HepG2 (cell line): ENCODE data around the gene C1QTNF6. TPM values are rescaled to one million over a fixed set of nuclear protein-coding genes. Genes with fewer than 3 reads are reported as not detected.

Experiments used
- ATAC-seq: fragments of 200-7000 bp; cut with Tn5 transposase; 3 replicates; pipeline ENCODE4 v1.9.1; 2020; ENCODE audit warnings: mild to moderate bottlenecking, moderate library complexity
- BruUV-seq: library from RNA; stranded (reverse); fragments of 400-500 nt; replicated peaks from 2 replicates; lab custom pipeline; 2021; lab: Mats Ljungman, UMichigan
- CTCF ChIA-PET: fragments of 300-600 bp; formaldehyde crosslinking; extraction: SDS; loops from one replicate; lab custom pipeline; 2021; ENCODE audit warnings: low total read pairs, inconsistent platforms, low intra/inter-chr PET ratio; lab: Yijun Ruan, JAX
- POLR2A ChIA-PET: fragments of 350-600 bp; sonication (Branson Sonifier 250); formaldehyde crosslinking; loops from one replicate; lab custom pipeline; 2020; ENCODE audit warnings: antibody characterized with exemption, inconsistent platforms; lab: Yijun Ruan, JAX
- DNase-seq: peaks from one replicate; pipeline ENCODE4 v3.0.0-alpha.2; 2015; ENCODE audit warnings: low spot score
- FAIRE-seq: peaks from 3 replicates; lab custom pipeline; 2011; peaks lifted over from hg19 to GRCh38; lab: Jason Lieb, UNC
- H2AFZ ChIP-seq: one replicate; pipeline ENCODE4 v1.6.1; 2011; ENCODE audit warnings: low read length, inconsistent platforms
- H3K27ac ChIP-seq: fragments of 300-600 bp; 3 replicates; pipeline ENCODE4 v1.8.0; 2011; ENCODE audit warnings: mixed run types, mild to moderate bottlenecking, mixed read lengths, low read length, inconsistent platforms; ENCODE audit not compliant: insufficient read depth; ENCODE audit errors: extremely low read length
- H3K27me3 ChIP-seq, 2 experiments: fragments of 200-600 bp in 1 of 2; 2 replicates in 1 of 2; 3 replicates in 1 of 2; pipeline versions ENCODE4 v1.6.0 to v1.8.0; 2011; ENCODE audit warnings: low read length in 2 of 2, mild to moderate bottlenecking in 2 of 2, moderate library complexity in 2 of 2, inconsistent platforms in 1 of 2; ENCODE audit not compliant: insufficient read depth in 2 of 2, control insufficient read depth in 1 of 2
- H3K36me3 ChIP-seq, 2 experiments: fragments of 200-600 bp in 1 of 2; replicated peaks in 1 of 2; 2 replicates in 1 of 2; 3 replicates in 1 of 2; pipeline versions ENCODE4 v1.5.1 to v1.8.0; 2011; ENCODE audit warnings: low read length in 2 of 2, inconsistent platforms in 1 of 2; ENCODE audit not compliant: insufficient read depth in 2 of 2, control insufficient read depth in 1 of 2
- H3K4me1 ChIP-seq: 2 replicates; pipeline ENCODE4 v1.5.1; 2012; ENCODE audit warnings: low read length, inconsistent platforms; ENCODE audit not compliant: insufficient read depth
- H3K4me2 ChIP-seq: 2 replicates; pipeline ENCODE4 v1.6.0; 2011; ENCODE audit warnings: low read depth, low read length, inconsistent platforms
- H3K4me3 ChIP-seq, 3 experiments: fragments of 200-600 bp in 1 of 3; sonication (generic), shearing (Covaris generic) in 1 of 3; replicated peaks in 1 of 3; 2 replicates each; pipeline ENCODE4 v1.5.1; 2011 to 2016; ENCODE audit warnings: low read length in 3 of 3, inconsistent platforms in 2 of 3, low read depth in 2 of 3, mild to moderate bottlenecking in 2 of 3, control low read depth in 1 of 3, mixed read lengths in 1 of 3; ENCODE audit not compliant: insufficient read depth in 1 of 3
- H3K79me2 ChIP-seq: one replicate; pipeline ENCODE4 v1.6.1; 2011; ENCODE audit warnings: low read length, inconsistent platforms; ENCODE audit not compliant: insufficient read depth
- H3K9ac ChIP-seq: 2 replicates; pipeline ENCODE4 v1.6.0; 2011; ENCODE audit warnings: mild to moderate bottlenecking, low read depth, low read length, inconsistent platforms; ENCODE audit not compliant: insufficient read depth
- H3K9me3 ChIP-seq: 2 replicates; pipeline ENCODE4 v1.5.1; 2012; ENCODE audit warnings: mild to moderate bottlenecking, low read length
- H4K20me1 ChIP-seq: 2 replicates; pipeline ENCODE4 v1.6.0; 2011; ENCODE audit warnings: inconsistent platforms, mild to moderate bottlenecking, low read length, moderate library complexity; ENCODE audit not compliant: insufficient read depth
- AKAP8 ChIP-seq: sonication (generic); formaldehyde crosslinking; IDR thresholded peaks from 2 replicates; pipeline ENCODE4 v1.5.1; 2020; ENCODE audit warnings: mild to moderate bottlenecking, missing genetic modification reagents
- IRF1 ChIP-seq: sonication (generic); formaldehyde crosslinking; IDR thresholded peaks from 2 replicates; pipeline ENCODE4 v1.4.0; 2020; ENCODE audit warnings: low read depth, mild to moderate bottlenecking, missing genetic modification reagents
- KDM3A ChIP-seq: IDR thresholded peaks from 2 replicates; pipeline ENCODE4 v1.6.1; 2018; ENCODE audit warnings: low read depth, missing compliant biosample characterization
- NCOR1 ChIP-seq: fragments of 200-600 bp; sonication (generic); IDR thresholded peaks from 2 replicates; pipeline ENCODE4 v1.7.0; 2017; ENCODE audit warnings: antibody characterized with exemption, low read length, borderline replicate concordance
- RORA ChIP-seq: sonication (generic); formaldehyde crosslinking; IDR thresholded peaks from 2 replicates; pipeline ENCODE4 v1.5.0; 2020; ENCODE audit warnings: mild to moderate bottlenecking, missing genetic modification reagents, moderate library complexity
- ZNF121 ChIP-seq: sonication (generic); formaldehyde crosslinking; IDR thresholded peaks from 2 replicates; pipeline ENCODE4 v1.5.0; 2020; ENCODE audit warnings: mild to moderate bottlenecking, missing genetic modification reagents
- ZNF331 ChIP-seq: sonication (generic); formaldehyde crosslinking; IDR thresholded peaks from 2 replicates; pipeline ENCODE4 v1.4.0; 2020; ENCODE audit warnings: missing genetic modification reagents
- ZNF768 ChIP-seq: sonication (generic); formaldehyde crosslinking; IDR thresholded peaks from 2 replicates; pipeline ENCODE4 v1.4.0; 2020; ENCODE audit warnings: missing genetic modification reagents
- WGBS: methylation state at CpG from one replicate; pipeline ENCODE4 v1.1.6; 2017; ENCODE audit warnings: low lambda C conversion rate; 5-methylcytosine and 5-hydroxymethylcytosine counted together
- in situ Hi-C: cut with HindIII; loops from 2 replicates; pipeline ENCODE4 v1.10.0; 2017; ENCODE audit warnings: low pct_unique_long_range_greater_than_20kb; ENCODE audit not compliant: extremely low pct_ligation_motif_present
- intact Hi-C: fragments of 100-400 bp; cut with micrococcal nuclease; formaldehyde crosslinking; loops from one replicate; pipeline ENCODE4 v1.10.0; 2022; ENCODE audit not compliant: unreplicated experiment
- polyA plus RNA-seq, 8 experiments: library from polyadenylated mRNA; depleted of rRNA in 3 of 8; stranded (reverse) in 7 of 8; unstranded in 1 of 8; fragments of >200 nt; fragmentation: Illumina TruSeq in 4 of 8; extraction: Trizol in 4 of 8; gene quantifications; 2 replicates each; pipeline versions ENCODE4 v1.2.1 to v1.2.3, GENCODE V29; 2011 to 2016; ENCODE audit warnings: low read depth in 4 of 8, missing spikeins in 1 of 8, mixed read lengths in 1 of 8; ENCODE audit not compliant: insufficient read depth in 1 of 8
- total RNA-seq, 5 experiments: library from RNA; depleted of rRNA; stranded (reverse); fragments of >200 nt; fragmentation: Illumina TruSeq; extraction: Trizol; gene quantifications; 2 replicates each; pipeline ENCODE4 v1.2.3, GENCODE V29; 2016; ENCODE audit warnings: low read depth in 1 of 5

C1QTNF6 gene
- total and polyA plus RNA-seq, 2 of the 13 experiments (the other 11 are each of a cell fraction or from before 2014, with no cell fraction given): 2.7 to 6.9 TPM

- TF ChIP-seq RORA (CRISPR knock-in tag): no peak
These were observed 23.8 kb upstream of the C1QTNF6 start (continued) for GRCh38 chr22:37211866-37212173.

- H3K4me1 ChIP-seq: peaks cover 28% of the 10 kb centered on the region
- H2AFZ ChIP-seq: no peak overlapping the region
- no peaks in the 10 kb centered on the region for H4K20me1 ChIP-seq
- ATAC-seq: no peak
- H3K4me3 ChIP-seq: peak overlapping the region in 1 of 3 experiments; percentile 3; a peak in 1 of 6 replicates
- 69% methylated on average over 5 of the region's 24 CpGs for WGBS
- no peak for DNase-seq
- ChIA-PET POLR2A (no interaction called here), CTCF (no interaction called here)
- no peaks in the 10 kb centered on the region for H3K36me3 ChIP-seq
- no peaks in the 10 kb centered on the region for H3K9me3 ChIP-seq
- H3K27me3 ChIP-seq: peaks cover 0 to 29% of the 10 kb centered on the region in 2 experiments; a peak in 3 of 5 replicates
- intact Hi-C loops: no loop called here
- H3K9ac ChIP-seq: no peak overlapping the region
- no peak for FAIRE-seq
- TF ChIP-seq KDM3A (CRISPR knock-in tag): no peak
- peak; percentile 88 for TF ChIP-seq ZNF768 (CRISPR knock-in tag)
- no TSS peak for BruUV-seq
- H3K79me2 ChIP-seq: no peaks in the 10 kb centered on the region
- in situ Hi-C loops: no loop called here
- H3K4me2 ChIP-seq: peak overlapping the region; percentile 15; the same call in 1 of the 2 replicates
- no peak overlapping the region for H3K27ac ChIP-seq
These were observed 23.2 kb upstream of the C1QTNF6 start for GRCh38 chr22:37211075-37211865.

- H2AFZ ChIP-seq: no peak overlapping the region
- no peaks in the 10 kb centered on the region for H3K36me3 ChIP-seq
- no peak for DNase-seq
- no peak overlapping the region for H3K4me2 ChIP-seq
- no peak for ATAC-seq
- FAIRE-seq: no peak
- no TSS peak for BruUV-seq
- H4K20me1 ChIP-seq: no peaks in the 10 kb centered on the region
- in situ Hi-C loops: no loop called here
- WGBS: 57% methylated on average over 11 of the region's 15 CpGs
- intact Hi-C loops: no loop called here
- H3K9me3 ChIP-seq: no peaks in the 10 kb centered on the region
- peaks cover 0 to 28% of the 10 kb centered on the region in 2 experiments; a peak in 3 of 5 replicates for H3K27me3 ChIP-seq
- no peak overlapping the region for H3K9ac ChIP-seq
- peaks cover 28% of the 10 kb centered on the region for H3K4me1 ChIP-seq
- ChIA-PET CTCF (no interaction called here), POLR2A (interaction anchor here (1.0 kb wide), 1 partner anchor 11 kb away, joined by 3 read pairs; no protein-coding TSS in a partner anchor)
- H3K79me2 ChIP-seq: no peaks in the 10 kb centered on the region
- TF ChIP-seq AKAP8 (no peak), ZNF768 (CRISPR knock-in tag) (peak; percentile 66; the same call in 1 of the 2 replicates), ZNF121 (CRISPR knock-in tag) (no peak), IRF1 (no peak), ZNF331 (CRISPR knock-in tag) (no peak), NCOR1 (no peak)
- H3K4me3 ChIP-seq: no peak overlapping the region
- no peak overlapping the region for H3K27ac ChIP-seq
These were observed 22.2 kb upstream of the C1QTNF6 start for GRCh38 chr22:37210041-37210803.
